HG03045 (cell line): ENCODE measurements around the gene MTX1.
A peak's percentile ranks its signal among the peaks of the same experiment; 100 is the strongest.
"Not testable (repeated sequence)": the region's sequence is repeated elsewhere in the genome, so short reads cannot be mapped to it uniquely, and the experiment has no call there.

Experiments used
- ATAC-seq: cut with Tn5 transposase; IDR thresholded peaks from one replicate; pipeline ENCODE4 v1.9.1; 2021; ENCODE audit warnings: mild to moderate bottlenecking, moderate library complexity; ENCODE audit not compliant: unreplicated experiment

The MTX1 gene

DNA sequence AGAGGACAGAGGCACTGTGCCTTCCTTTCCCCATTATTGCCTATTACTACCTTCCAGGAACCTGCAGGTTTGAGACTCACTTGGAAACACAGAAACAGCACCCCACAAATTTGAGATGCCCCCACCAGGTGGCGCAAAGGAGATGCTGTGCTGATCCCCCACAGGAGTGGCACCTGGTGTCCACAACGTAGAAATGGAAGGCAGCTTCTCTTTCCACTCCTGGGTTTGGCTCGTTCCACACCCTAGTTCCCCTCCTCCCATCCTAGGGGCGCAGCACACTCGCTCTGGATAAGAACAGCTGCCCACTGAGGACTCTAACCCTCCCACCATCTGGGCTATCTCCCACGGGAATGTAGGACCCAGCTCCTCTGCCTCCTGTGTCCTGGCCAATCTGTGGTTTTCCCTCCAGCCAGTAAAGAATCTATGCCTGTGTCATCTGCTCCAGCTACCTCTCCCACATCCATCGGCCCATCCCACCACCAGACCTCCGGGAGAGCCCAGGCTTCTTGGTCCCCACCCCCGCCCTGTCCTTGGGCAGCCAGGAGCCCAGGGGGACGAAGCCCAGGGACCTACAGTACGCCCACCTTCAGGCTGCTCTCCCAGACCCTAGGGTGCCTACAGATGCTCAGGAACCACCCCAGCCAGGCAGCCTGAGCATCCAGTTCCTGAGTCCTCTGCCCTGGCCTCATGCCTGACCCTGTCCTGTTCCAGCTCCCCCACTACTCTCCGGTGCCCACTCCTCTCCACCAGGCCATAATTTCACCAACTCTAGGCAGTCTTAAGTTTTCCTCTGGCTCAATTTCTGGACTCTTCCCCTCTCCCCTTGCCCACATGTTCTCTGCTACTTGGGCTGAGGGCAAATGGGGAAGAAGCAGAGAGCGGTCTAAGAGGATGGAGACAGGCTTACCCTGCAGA, 1.3 kb upstream of the MTX1 start:
- ATAC-seq = no peak

GRCh38 chr1:155207806-155208540, 522 bp upstream of the MTX1 start, which contains the start of gene THBS3:
THBS3 (minus strand) TSS chr1:155207897; CDS start chr1:155207876, 21 bp downstream.
- no peak for ATAC-seq

DNA sequence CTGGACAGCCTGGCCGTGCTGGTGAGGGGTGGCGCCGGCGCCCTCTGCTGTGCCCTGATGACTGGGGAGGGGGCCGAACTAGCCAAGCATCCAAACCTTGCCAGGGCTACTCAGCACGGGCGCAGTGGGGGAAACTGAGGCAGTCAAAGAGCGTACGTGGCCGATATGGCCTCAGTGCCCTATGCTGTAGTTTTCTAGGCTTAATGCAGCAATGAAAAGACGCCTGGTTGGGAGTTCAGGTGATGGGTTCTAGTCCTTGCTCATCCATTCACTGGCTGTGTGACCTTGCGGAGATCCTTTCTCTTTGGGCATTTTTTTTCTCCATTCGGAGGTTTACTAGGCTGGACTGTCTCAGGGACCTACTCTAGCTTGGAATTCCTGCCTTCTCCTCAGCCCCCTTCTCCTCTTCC, 822 bp downstream of the MTX1 start:
- ATAC-seq = no peak

DNA sequence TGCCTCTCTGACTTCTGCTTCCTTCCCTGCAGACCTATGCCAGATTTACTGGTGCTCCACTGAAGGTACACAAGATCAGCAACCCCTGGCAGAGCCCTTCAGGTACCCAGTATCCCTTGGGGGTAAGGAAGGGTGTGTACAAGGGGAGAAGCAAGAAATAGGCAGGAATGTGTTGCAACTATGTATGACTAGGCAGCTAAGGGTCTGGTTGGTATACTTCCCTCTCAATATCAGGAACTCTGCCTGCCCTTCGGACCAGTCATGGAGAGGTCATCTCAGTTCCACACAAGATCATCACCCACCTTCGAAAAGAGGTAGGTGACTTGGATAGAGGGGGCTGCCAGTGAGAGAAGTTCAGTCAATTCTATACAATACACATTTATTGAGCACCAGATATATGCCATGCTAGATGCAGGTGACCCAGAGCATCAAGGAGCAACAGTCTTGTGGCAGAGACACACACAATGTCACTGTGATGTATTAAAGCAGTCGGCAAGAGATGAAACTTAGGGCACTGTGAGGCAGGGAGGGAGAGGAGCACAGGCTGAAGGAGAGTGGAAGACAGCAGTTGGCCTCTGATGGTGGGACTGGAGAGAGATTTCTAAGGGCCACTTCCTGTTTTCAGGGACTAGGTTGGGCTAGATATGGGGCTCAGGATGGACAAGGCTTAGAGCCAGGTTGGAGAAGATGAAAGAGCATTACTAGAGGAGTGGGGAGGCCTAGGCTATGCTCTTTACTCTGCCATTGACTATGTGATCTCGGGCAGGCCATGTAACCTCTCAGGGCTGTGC, 2.0 kb downstream of the MTX1 start:
- no peak for ATAC-seq

GRCh38 chr1:155211381-155212050, 3.0 kb downstream of the MTX1 start:
- ATAC-seq = not testable (repeated sequence)

DNA sequence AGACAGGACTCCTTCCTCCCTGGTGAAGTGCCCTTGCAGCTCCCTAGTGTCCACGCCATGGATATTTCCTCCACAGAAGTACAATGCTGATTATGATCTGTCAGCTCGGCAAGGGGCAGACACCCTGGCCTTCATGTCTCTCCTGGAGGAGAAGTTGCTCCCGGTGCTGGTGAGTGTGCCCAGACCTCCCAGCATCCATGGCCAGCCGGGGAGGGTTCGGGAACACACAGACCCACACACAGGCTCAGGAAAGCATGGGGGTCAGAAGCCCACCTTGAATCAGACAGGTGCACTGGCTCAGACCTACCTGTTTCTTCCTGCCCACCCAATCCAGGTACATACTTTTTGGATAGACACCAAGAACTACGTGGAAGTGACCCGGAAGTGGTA, 3.6 kb downstream of the MTX1 start:
- ATAC-seq = not testable (repeated sequence)

DNA sequence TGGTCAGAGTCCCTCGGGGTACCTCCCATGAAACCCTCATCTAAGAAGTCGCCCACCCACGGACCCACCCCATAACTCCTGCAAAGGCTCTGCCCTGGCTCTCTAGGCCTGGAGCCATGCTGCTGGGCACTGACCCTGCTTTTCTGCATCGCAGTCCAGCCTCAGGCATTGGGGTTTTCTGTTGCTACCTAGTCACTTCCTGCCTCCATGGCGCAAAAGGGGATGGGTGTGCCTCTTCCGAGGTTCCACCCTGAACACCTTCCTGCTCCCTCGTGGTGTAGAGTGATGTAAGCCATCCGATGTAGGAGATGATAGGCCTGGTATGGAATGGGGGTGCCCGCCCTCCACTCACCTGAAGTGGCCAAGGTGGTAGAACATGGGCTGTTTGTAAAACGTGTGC, 6.2 kb downstream of the MTX1 start:
- not testable (repeated sequence) for ATAC-seq

DNA sequence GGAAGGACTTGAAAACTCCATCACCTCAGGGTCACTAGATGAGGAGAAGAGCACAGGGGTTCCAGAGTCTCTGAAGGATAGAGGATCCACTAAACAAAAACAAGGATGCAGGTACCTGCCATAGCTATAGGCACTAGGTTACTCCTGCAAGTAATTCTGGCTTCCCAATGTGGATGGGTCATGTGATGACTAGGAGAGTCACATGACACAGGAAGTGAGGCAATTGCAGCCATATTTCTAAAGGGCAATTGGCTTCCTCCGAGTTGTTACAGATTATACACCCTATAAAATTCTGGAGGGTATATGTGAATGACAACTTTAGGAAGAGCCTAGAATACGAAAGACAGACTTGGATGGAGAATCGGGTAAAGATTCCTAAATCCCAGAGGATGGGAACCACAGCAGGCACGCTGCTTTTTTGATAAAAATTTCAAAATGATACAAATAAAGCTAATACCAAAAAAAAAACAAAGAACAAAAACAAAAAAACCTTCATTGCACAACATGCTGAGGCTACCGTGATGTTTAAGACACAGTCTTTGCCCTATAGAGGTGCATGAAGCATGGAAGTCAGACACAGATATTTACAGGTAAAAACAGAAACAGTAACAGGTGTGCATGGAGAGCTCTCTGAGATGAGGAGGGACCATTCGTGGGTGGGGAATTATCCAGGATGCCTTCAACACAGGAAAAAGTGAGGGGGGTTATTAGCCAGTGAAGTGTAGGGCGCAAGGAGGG, 10.5 kb downstream of the MTX1 start:
- no peak for ATAC-seq

GRCh38 chr1:155219592-155220031, 11.1 kb downstream of the MTX1 start:
- no peak for ATAC-seq

DNA sequence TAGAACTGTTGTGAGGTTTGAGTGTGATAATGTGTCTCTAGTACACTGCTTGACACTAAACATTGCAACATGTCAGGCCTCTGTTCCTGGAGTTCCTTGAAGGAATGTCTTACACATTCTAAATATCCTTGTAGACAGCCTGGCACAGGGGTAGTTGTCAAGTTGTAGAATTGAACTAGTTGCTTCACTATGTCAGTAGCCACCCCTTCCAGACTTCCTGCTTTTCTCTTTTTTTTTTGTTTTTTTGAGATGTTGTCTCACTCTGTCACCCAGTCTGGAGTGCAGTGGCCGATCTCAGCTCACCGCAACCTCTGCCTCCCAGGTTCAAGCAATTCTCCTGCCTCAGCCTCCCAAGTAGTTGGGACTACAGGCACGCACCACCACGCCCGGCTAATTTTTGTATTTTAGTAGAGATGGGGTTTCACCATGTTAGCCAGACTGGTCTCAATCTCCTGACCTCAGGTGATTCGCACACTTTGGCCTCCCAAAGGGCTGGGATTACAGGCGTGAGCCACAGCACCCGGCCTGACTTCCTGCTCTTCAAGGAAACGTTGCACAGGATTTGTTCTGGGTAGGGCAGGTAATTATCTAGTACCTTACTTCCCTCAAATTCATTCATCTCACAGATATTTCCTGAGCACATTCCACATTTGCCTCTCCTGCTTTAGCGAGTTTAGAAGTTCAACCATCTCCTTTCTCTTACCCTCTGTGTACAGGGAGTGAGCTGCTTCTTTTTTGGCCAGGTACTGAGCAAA, 11.9 kb downstream of the MTX1 start:
- ATAC-seq = not testable (repeated sequence)

DNA sequence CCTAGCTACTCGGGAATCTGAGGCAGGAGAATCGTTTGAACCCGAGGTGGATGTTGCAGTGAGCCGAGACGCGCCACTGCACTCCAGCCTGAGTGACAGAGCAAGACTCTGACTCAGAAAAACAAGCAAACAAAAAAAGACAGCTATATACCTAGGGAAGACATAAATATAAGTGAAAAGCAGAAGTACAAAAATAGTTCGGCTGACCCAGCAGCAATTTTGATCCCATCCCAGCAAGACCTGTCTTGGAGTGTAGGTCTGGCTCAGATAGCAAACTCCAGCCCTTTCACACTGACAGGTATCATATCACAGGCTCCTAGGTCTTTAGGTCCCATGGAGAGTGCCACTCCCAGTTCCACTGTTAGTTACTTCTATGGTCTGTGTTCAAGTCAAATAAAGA, 14.6 kb downstream of the MTX1 start:
- ATAC-seq = no peak

GRCh38 chr1:155225404-155225759, 16.9 kb downstream of the MTX1 start:
- ATAC-seq = not testable (repeated sequence)

GRCh38 chr1:155226188-155226909, 17.9 kb downstream of the MTX1 start:
- no peak for ATAC-seq

- no peak for ATAC-seq
These were observed 18.4 kb downstream of the MTX1 start for GRCh38 chr1:155226910-155227260.

GRCh38 chr1:155227261-155228095, 19.0 kb downstream of the MTX1 start:
- peak; percentile 91 for ATAC-seq

DNA sequence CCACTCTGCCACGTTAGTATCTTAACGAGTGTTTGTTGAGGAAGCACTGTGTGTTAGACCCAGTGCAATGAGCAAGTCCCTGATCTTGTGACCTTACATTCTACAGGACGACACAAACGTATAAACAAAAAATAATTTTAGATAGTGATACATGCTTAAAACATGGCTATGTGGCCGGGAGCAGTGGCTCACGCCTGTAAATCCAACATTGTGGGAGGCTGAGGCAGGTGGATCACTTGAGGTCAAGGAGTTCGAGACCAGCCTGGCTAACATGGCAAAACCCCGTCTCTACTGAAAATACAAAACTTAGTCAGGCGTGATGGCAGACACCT, 19.6 kb downstream of the MTX1 start:
- ATAC-seq = no peak

DNA sequence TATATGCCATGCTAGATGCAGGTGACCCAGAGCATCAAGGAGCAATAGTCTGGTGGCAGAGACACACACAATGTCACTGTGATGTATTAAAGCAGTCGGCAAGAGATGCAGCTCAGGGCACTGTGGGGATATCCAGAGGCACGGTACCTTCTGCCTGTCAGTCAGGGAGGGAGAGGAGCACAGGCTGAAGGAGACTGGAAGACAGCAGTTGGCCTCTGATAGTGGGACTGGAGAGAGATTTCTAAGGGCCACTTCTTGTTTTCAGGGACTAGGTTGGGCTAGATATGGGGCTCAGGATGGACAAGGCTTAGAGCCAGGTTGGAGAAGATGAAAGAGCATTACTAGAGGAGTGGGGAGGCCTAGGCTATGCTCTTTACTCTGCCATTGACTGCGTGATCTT, 22.8 kb downstream of the MTX1 start:
- not testable (repeated sequence) for ATAC-seq
